Activated naive CD8-positive, alpha-beta T cell treated with anti-CD3 and anti-CD28 coated beads for 36 hours (primary cell): ENCODE measurements around the gene VPS13D. TPM values are rescaled to one million over a fixed set of nuclear protein-coding genes. Genes with fewer than 3 reads are reported as not detected.
A peak's percentile ranks its signal among the peaks of the same experiment; 100 is the strongest.
"Not testable (repeated sequence)": the region's sequence is repeated elsewhere in the genome, so short reads cannot be mapped to it uniquely, and the experiment has no call there.

Source experiments
- DNase-seq: peaks from one replicate; pipeline ENCODE4 v3.0.0; 2021
- H3K27ac Mint-ChIP-seq: one replicate; pipeline ENCODE4 v1.8.0; 2022; ENCODE audit warnings: mild to moderate bottlenecking, moderate library complexity, mixed read lengths
- H3K27me3 Mint-ChIP-seq: one replicate; pipeline ENCODE4 v1.8.0; 2022; ENCODE audit warnings: mild to moderate bottlenecking, mixed read lengths
- H3K36me3 Mint-ChIP-seq: one replicate; pipeline ENCODE4 v1.8.0; 2021; ENCODE audit warnings: mild to moderate bottlenecking, mixed read lengths
- H3K4me1 Mint-ChIP-seq: one replicate; pipeline ENCODE4 v1.8.0; 2021; ENCODE audit warnings: mixed read lengths
- H3K4me3 Mint-ChIP-seq: one replicate; pipeline ENCODE4 v1.8.0; 2022; ENCODE audit warnings: mild to moderate bottlenecking, moderate library complexity, mixed read lengths
- H3K9me3 Mint-ChIP-seq: one replicate; pipeline ENCODE4 v1.8.0; 2022; ENCODE audit warnings: mixed read lengths
- total RNA-seq, 2 experiments: library from RNA; stranded (reverse); gene quantifications; one replicate each; pipeline ENCODE4 v1.2.3, GENCODE V29; 2021

VPS13D gene
- total RNA-seq, 2 experiments from 2014 or later, result 27.7 to 29.1 TPM

GRCh38 chr1:12469493-12469892 lies 239.7 kb downstream of the VPS13D start:
- Mint-ChIP-seq H3K9me3 (no peaks in the 10 kb centered on the region), H3K27ac (peak overlapping the region; percentile 80), H3K27me3 (no peaks in the 10 kb centered on the region), H3K4me3 (no peak overlapping the region), H3K36me3 (peaks cover 72% of the 10 kb centered on the region), H3K4me1 (peaks cover 80% of the 10 kb centered on the region)
- DNase-seq, result no peak

DNA sequence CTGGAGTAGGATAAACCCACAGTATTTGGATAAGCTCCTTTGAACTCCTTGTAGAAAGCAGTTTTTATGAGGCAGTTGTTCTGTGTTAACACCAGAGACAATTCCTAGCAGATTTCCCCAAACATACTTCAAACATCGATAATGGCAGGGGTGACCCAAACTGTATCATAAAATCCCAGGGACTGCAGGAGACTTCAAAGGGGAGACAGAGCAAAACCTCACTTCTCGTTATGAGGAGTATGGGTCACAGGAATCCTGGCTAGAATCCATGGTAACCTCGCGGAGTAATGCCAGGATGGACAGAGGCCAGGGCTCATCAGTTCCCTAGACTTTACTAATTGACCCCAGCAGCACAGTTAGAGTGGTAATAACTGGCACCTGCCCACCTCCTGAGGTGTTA lies 240.2 kb downstream of the VPS13D start:
- no peak overlapping the region for H3K4me3 Mint-ChIP-seq
- DNase-seq, result no peak
- peaks cover 83% of the 10 kb centered on the region for H3K4me1 Mint-ChIP-seq
- H3K36me3 Mint-ChIP-seq, result peaks cover 72% of the 10 kb centered on the region
- no peaks in the 10 kb centered on the region for H3K27me3 Mint-ChIP-seq
- H3K27ac Mint-ChIP-seq, result peak overlapping the region; percentile 80
- H3K9me3 Mint-ChIP-seq, result no peaks in the 10 kb centered on the region

DNA sequence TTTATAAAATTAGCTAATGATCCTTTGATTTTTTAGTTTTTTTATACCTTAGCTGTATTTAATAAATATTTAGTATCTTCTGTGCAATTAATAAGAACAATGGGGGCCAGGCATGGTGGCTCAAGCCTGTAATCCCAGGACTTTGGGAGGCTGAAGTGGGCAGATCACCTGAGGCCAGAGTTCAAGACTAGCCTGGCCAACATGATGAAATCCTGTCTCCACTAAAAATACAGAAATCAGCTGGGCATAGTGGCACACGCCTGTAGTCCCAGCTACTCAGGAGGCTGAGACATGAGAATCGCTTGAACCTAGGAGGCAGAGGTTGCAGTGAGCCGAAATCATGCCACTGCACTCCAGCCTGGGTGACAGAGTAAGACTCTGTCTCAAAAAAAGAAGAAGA lies 241.1 kb downstream of the VPS13D start:
- not testable (repeated sequence) for H3K4me3 Mint-ChIP-seq, H3K27me3 Mint-ChIP-seq, DNase-seq, H3K9me3 Mint-ChIP-seq
- peak overlapping the region; percentile 97 for H3K27ac Mint-ChIP-seq
- H3K36me3 Mint-ChIP-seq, result peaks cover 70% of the 10 kb centered on the region
- peaks cover 86% of the 10 kb centered on the region for H3K4me1 Mint-ChIP-seq

DNA sequence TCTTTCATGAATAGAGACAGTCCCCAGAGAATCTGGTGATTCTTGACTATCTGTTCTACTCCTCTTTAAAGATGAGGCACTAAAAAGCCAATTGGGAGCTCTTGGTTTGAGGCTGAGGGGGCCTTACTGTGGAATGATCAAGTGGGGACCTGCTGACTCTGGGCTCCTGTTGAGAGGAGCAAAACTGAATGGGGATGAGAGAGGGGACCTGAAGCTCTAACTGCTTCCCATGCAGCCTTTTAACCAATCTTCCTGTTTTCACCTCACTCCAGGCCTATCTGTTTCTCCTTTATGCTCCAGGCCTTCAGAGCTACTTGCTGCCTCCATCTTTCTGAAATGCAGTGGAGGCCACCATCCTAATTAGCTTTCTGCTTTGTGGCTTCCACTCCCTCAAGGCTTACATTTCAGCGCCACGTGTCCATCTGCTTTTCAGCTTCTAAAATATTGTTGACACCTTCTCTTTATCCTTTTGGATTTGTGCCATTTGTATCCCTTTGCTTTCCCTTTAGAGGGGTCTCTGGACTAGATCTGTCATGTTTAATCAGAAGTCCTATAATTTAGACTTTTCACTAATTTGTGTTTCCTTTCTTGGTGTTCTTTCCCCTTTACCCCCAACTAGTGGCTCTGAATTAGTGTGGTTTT lies 242.4 kb downstream of the VPS13D start:
- Mint-ChIP-seq H3K4me3 (peak overlapping the region; percentile 59), H3K27ac (peak overlapping the region; percentile 97), H3K4me1 (peaks cover 94% of the 10 kb centered on the region), H3K36me3 (peaks cover 71% of the 10 kb centered on the region), H3K27me3 (no peaks in the 10 kb centered on the region), H3K9me3 (peaks cover 5% of the 10 kb centered on the region)
- no peak for DNase-seq

GRCh38 chr1:12472798-12473551 lies 243.1 kb downstream of the VPS13D start:
- peaks cover 94% of the 10 kb centered on the region for H3K4me1 Mint-ChIP-seq

DNA sequence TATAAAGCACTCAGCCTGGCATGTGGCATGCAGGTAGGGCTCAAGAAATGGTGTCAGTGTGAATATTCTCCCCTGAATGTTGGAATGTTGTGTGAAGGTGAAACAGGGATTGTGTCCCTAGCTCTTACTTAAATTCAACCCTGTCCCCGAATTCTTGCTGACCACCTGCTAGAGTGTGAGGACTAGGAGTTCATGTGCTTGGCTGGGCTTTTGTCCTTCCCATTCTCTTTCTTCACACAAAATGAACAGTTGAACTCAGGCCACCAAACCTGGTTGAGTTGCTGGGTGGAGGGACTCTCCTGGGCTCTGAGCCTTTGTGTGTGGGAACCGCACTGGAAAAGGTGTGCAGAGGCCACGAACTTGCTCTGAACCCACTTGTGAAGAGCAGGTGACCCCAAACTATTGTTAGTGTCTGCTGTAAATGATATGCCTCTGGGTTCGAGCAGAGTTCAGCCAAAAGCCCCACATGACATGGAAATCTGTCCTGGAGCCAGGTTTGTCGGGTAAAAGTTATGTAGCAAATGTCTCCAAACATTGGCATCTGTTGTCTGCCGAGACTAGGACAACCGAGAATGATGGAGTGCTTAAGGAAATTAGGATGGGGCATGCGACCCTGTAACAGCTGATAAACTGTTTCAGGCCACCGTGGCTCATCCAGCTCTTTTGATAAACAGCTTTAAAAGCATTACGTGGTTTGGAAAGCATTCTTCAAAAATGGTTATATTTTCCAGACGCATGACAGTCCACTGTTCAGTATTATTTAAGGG lies 243.9 kb downstream of the VPS13D start:
- H3K9me3 Mint-ChIP-seq, result peaks cover 8% of the 10 kb centered on the region
- H3K4me1 Mint-ChIP-seq, result peaks cover 94% of the 10 kb centered on the region
- no peaks in the 10 kb centered on the region for H3K27me3 Mint-ChIP-seq
- H3K4me3 Mint-ChIP-seq, result peak overlapping the region; percentile 59
- peaks cover 70% of the 10 kb centered on the region for H3K36me3 Mint-ChIP-seq
- DNase-seq, result no peak
- peak overlapping the region; percentile 97 for H3K27ac Mint-ChIP-seq

More at GRCh38 chr1:12472798-12473551, 243.1 kb downstream of the VPS13D start:
- peaks cover 71% of the 10 kb centered on the region for H3K36me3 Mint-ChIP-seq
- H3K9me3 Mint-ChIP-seq, result peaks cover 8% of the 10 kb centered on the region
- no peaks in the 10 kb centered on the region for H3K27me3 Mint-ChIP-seq
- H3K27ac Mint-ChIP-seq, result peak overlapping the region; percentile 97
- peak overlapping the region; percentile 59 for H3K4me3 Mint-ChIP-seq
- DNase-seq, result peak; percentile 87

DNA sequence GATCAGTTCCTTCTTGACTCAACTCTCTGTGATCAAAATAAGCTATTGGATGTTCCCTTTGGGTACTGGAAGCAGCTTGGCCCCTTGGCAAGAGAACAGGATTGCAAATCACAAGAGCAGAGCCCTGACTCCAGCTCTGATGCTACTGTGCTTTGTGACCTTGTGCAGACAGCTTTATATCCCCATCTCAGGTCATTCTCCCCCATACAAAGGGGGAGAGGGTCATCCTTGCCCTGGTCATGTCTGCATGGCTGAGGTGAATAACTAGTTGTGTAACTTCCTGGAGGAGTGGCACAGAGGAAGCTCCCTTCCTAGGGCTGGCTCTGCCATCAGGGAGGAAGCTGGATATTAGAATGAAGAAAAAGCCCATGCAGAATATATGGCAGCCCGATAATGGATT lies 245.3 kb downstream of the VPS13D start:
- no peak overlapping the region for H3K4me3 Mint-ChIP-seq

GRCh38 chr1:12475530-12475934 lies 245.7 kb downstream of the VPS13D start:
- Mint-ChIP-seq H3K27ac (peak overlapping the region; percentile 97), H3K4me3 (no peak overlapping the region), H3K36me3 (peaks cover 81% of the 10 kb centered on the region), H3K27me3 (no peaks in the 10 kb centered on the region), H3K4me1 (peaks cover 97% of the 10 kb centered on the region), H3K9me3 (peaks cover 8% of the 10 kb centered on the region)
- DNase-seq, result no peak

More for the DNA sequence above, 245.3 kb downstream of the VPS13D start:
- peaks cover 78% of the 10 kb centered on the region for H3K36me3 Mint-ChIP-seq
- DNase-seq, result no peak
- peaks cover 97% of the 10 kb centered on the region for H3K4me1 Mint-ChIP-seq
- no peaks in the 10 kb centered on the region for H3K27me3 Mint-ChIP-seq
- peak overlapping the region; percentile 97 for H3K27ac Mint-ChIP-seq
- peaks cover 8% of the 10 kb centered on the region for H3K9me3 Mint-ChIP-seq

DNA sequence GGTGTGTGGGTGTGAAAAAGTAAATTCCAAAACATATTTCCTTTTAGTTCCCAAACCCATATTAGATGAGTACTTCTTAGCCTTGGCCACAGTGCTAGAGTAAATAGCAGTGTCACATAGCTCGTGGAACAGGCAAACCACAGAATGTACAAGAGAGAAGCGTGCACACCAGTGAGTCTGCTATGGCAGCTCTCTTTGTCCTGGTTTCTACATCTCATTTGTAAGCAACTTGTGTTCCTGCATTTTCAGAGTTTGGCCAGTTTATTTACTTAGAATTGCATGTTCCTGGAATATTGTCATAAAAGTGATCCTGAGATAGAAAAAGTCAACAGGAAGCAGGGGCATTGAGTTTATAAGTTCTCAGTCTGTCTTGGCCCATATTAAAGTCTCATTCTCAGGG lies 246.1 kb downstream of the VPS13D start:
- DNase-seq, result no peak
- Mint-ChIP-seq H3K27me3 (no peaks in the 10 kb centered on the region), H3K27ac (peak overlapping the region; percentile 97), H3K9me3 (peaks cover 8% of the 10 kb centered on the region), H3K4me1 (peaks cover 99% of the 10 kb centered on the region), H3K4me3 (no peak overlapping the region), H3K36me3 (peaks cover 79% of the 10 kb centered on the region)

- H3K4me3 Mint-ChIP-seq, result no peak overlapping the region
- peaks cover 8% of the 10 kb centered on the region for H3K9me3 Mint-ChIP-seq
- peak overlapping the region; percentile 97 for H3K27ac Mint-ChIP-seq
- no peak for DNase-seq
- no peaks in the 10 kb centered on the region for H3K27me3 Mint-ChIP-seq
- H3K36me3 Mint-ChIP-seq, result peaks cover 74% of the 10 kb centered on the region
- H3K4me1 Mint-ChIP-seq, result peaks cover 99% of the 10 kb centered on the region
Observed at GRCh38 chr1:12477314-12477713, 247.5 kb downstream of the VPS13D start.

DNA sequence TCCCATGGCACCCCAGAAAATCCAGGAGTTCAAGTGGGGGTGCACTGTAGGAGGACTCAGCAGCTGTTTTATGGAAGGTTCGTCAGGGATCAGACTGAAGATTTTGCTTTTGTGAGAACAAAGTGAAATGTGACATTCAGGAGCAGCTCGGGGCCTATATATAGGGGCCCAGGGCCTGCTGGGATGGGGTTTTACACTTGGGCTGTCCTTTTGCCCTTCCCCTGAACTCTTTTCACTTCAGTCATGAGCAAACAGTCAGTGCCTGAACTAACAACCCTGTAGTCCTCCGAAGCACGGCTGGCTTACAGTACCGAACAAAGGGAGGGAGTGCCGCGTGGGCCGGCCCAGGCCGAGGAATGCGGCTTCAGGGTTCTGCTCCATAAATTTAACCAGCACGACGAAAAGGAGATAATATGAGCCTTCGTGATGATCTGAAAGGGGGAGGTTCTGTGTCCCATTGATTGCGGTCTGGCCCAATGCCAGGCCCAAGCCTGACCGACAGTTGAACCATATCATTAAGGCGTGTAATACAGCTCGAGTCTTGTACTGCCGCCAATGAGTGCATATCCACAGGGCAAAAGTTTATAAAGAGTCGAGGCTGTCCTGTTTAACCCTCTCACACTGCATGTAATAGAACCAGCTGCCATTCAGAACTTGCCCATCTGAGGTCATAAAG lies 248.2 kb downstream of the VPS13D start:
- DNase-seq, result peak; percentile 55
- H3K27ac Mint-ChIP-seq, result peak overlapping the region; percentile 97
- peak overlapping the region; percentile 47 for H3K4me3 Mint-ChIP-seq
- peaks cover 72% of the 10 kb centered on the region for H3K36me3 Mint-ChIP-seq
- peaks cover 8% of the 10 kb centered on the region for H3K9me3 Mint-ChIP-seq
- no peaks in the 10 kb centered on the region for H3K27me3 Mint-ChIP-seq
- H3K4me1 Mint-ChIP-seq, result peaks cover 91% of the 10 kb centered on the region

DNA sequence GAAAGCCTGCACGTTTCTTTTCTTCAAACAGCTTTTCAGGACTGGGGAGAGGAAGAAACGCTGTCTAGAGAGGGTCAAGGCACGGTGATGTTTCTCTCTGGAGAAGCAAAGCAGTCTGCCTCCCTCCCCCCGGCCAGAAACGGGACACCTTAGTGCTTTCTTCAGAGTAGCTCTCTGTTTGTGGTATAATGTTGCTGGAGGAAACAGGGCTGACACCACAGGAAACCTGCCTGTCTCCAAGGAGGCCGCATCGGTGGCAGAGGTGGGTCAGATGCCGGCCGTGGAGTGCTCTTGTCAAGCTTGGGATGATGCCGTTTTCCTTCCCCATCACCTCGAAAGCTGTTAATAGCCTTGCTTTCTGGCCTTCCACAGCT lies 248.8 kb downstream of the VPS13D start:
- Mint-ChIP-seq H3K36me3 (peaks cover 73% of the 10 kb centered on the region), H3K27ac (peak overlapping the region; percentile 97)

GRCh38 chr1:12479311-12479710 lies 249.5 kb downstream of the VPS13D start:
- Mint-ChIP-seq H3K9me3 (peaks cover 8% of the 10 kb centered on the region), H3K4me1 (peaks cover 79% of the 10 kb centered on the region), H3K27ac (peak overlapping the region; percentile 97), H3K4me3 (peak overlapping the region; percentile 5), H3K27me3 (no peaks in the 10 kb centered on the region), H3K36me3 (peaks cover 70% of the 10 kb centered on the region)
- no peak for DNase-seq

More for the DNA sequence above, 248.8 kb downstream of the VPS13D start:
- Mint-ChIP-seq H3K9me3 (peaks cover 8% of the 10 kb centered on the region), H3K27me3 (no peaks in the 10 kb centered on the region), H3K4me3 (peak overlapping the region; percentile 47), H3K4me1 (peaks cover 87% of the 10 kb centered on the region)
- no peak for DNase-seq

DNA sequence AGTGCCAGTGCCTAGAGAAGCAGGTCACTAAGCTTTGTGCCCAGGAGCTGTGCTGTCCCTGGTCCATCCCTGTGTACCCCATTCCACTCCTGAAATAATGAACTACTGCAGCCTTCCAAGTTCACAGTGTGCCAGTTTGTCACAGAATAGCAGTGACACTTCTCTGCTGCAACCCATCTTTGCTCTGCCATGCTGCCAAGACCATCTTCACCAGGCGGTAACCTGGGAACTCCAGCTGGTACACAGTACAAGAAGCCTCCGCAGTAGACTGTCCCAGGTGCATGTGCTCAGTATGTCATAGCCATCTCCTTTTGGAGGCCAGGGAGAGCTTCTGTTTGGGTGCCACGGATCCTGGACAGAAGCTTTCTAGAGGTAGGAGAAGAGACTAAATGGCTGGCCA lies 250.2 kb downstream of the VPS13D start:
- Mint-ChIP-seq H3K36me3 (peaks cover 70% of the 10 kb centered on the region), H3K4me1 (peaks cover 72% of the 10 kb centered on the region), H3K9me3 (peaks cover 8% of the 10 kb centered on the region), H3K27me3 (no peaks in the 10 kb centered on the region), H3K27ac (peak overlapping the region; percentile 97), H3K4me3 (no peak overlapping the region)
- no peak for DNase-seq
